Suprapubic skin (tissue), 3 donors: ENCODE measurements around the gene FFAR4.

Experiments used
- CTCF ChIP-seq, 2 donors: fragments of 200-600 bp in 1 of 2; fragments of 450-650 bp in 1 of 2; sonication (generic) in 1 of 2; IDR thresholded peaks; one replicate each; pipeline ENCODE4 v1.5.1; 2016 to 2019; ENCODE audit warnings: antibody characterized with exemption in 2 of 2, mild to moderate bottlenecking in 1 of 2, moderate library complexity in 1 of 2
- POLR2A ChIP-seq, 2 donors: fragments of 450-650 bp; IDR thresholded peaks; one replicate each; pipeline ENCODE4 v1.6.1; 2017; ENCODE audit warnings: antibody characterized with exemption in 2 of 2, mild to moderate bottlenecking in 2 of 2, moderate library complexity in 2 of 2

- TF ChIP-seq CTCF (IDR thresholded peaks at IDR 0.05) = no peak
- TF ChIP-seq POLR2A (IDR thresholded peaks at IDR 0.05) = no peak
Observed at GRCh38 chr10:93584445-93584844, 18.0 kb downstream of the FFAR4 start.
